ENCODE data around the gene PCNX1. TPM values are rescaled to one million over a fixed set of nuclear protein-coding genes. Genes with fewer than 3 reads are reported as not detected.

The PCNX1 gene
- total and polyA plus RNA-seq, 9 of the 15 experiments (the other 6 are each of a cell fraction or from before 2014, with no cell fraction given): 0.30 to 4.5 (median 2.3) TPM

DNA sequence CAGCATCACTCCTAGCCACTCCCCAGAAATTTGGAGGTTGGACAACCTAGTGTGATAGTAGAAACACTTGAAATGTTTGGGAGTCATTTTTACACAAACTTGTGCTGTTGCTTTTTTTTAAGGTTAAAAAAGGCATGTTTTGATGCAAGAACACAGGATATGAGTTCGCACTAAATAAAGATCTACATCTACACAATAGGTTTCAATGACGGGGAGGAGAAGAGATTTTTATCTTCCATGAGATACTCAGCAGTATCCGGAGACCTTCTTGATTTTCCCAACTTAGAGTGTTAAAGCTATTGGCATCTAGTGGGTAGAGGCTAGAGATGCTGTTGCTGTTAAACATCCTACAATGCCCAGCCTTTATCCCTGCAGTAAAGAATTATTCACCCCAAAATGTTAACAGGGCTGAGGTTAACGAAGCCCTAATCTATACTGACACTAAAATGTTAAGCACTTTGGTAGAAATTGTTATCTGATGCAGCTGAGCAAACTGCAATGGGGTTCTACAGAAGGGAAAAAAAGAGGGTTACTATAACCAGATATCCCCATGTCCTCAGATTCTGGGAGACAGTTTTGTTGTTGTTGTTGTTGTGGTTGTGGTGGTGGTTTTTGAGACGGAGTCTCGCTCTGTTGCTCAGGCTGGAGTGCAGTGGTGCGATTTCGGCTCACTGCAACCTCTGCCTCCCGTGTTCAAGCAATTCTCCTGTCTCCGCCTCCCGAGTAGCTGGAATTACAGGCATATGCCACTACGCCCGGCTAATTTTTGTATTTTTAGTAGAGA is 14.0 kb upstream of the PCNX1 start:
- Histone ChIP-seq H3K9me1 (ENCODE audit: control insufficient read depth, insufficient read depth, low read length) (no peaks in the 10 kb centered on the region), H3K27ac (ENCODE audit: extremely low read depth, low read depth, low read length) (no peak overlapping the region), H3K9me3 (replicated peaks; ENCODE audit: control insufficient read depth, insufficient read depth, low read depth, low read length) (no peaks in the 10 kb centered on the region), H4K20me1 (replicated peaks; ENCODE audit: control insufficient read depth, insufficient read depth, low read length) (no peaks in the 10 kb centered on the region; the same call in 1 of the 2 replicates), H3K36me3 (ENCODE audit: control insufficient read depth, insufficient read depth, low read length) (no peaks in the 10 kb centered on the region), H3K79me2 (ENCODE audit: control insufficient read depth, insufficient read depth, low read length) (no peaks in the 10 kb centered on the region), H3K4me1 (replicated peaks in 1 of 2; ENCODE audit: control insufficient read depth in 2 of 2, insufficient read depth in 2 of 2, low read length in 2 of 2) (no peaks in the 10 kb centered on the region), H3K4me2 (ENCODE audit: insufficient read depth, low read length) (no peak overlapping the region), H2AFZ (ENCODE audit: low read depth, low read length) (no peak overlapping the region), H3K27me3 (ENCODE audit: control insufficient read depth in 2 of 2, insufficient read depth in 2 of 2, low read length in 2 of 2) (peaks cover 0 to 2% of the 10 kb centered on the region in 2 experiments; a peak in 2 of 5 replicates), H3K4me3 (no peak overlapping the region), H3K9ac (ENCODE audit: insufficient read depth in 1 of 2, low read depth in 2 of 2, low read length in 2 of 2) (no peak overlapping the region)
- WGBS (ENCODE audit: insufficient coverage, low coverage, missing lambda C conversion rate): 0% methylated on average over 7 of the region's 13 CpGs
- FAIRE-seq (no peak), ATAC-seq (no peak), DNase-seq (ENCODE audit: extremely low read depth in 1 of 4, low spot score in 3 of 4) (no peak)
- no peak for TF ChIP-seq MTA2 (IDR thresholded peaks at IDR 0.05; ENCODE audit: low read depth)
- no peak for TF ChIP-seq ESRRB (CRISPR knock-in tag; IDR thresholded peaks at IDR 0.05; ENCODE audit: borderline replicate concordance)
- no peak for TF ChIP-seq CHD1 (IDR thresholded peaks at IDR 0.05; ENCODE audit: low read length)
- TF ChIP-seq FOXK1 (CRISPR knock-in tag; IDR thresholded peaks at IDR 0.05; ENCODE audit: borderline replicate concordance): no peak
- TF ChIP-seq SMAD3 (CRISPR knock-in tag; conservative IDR thresholded peaks at IDR 0.05): no peak
- no peak for TF ChIP-seq C11orf30 (IDR thresholded peaks at IDR 0.05; ENCODE audit: low read depth)
- TF ChIP-seq TCF7L2 (IDR thresholded peaks at IDR 0.05; ENCODE audit: low read depth, low read length): no peak
- TF ChIP-seq NEUROD1 (IDR thresholded peaks at IDR 0.05; ENCODE audit: borderline replicate concordance, low read depth, low read length, partially characterized antibody): no peak
- TF ChIP-seq CHD2 (IDR thresholded peaks at IDR 0.05; ENCODE audit: low read depth, low read length): no peak
- TF ChIP-seq, protein P1, sequence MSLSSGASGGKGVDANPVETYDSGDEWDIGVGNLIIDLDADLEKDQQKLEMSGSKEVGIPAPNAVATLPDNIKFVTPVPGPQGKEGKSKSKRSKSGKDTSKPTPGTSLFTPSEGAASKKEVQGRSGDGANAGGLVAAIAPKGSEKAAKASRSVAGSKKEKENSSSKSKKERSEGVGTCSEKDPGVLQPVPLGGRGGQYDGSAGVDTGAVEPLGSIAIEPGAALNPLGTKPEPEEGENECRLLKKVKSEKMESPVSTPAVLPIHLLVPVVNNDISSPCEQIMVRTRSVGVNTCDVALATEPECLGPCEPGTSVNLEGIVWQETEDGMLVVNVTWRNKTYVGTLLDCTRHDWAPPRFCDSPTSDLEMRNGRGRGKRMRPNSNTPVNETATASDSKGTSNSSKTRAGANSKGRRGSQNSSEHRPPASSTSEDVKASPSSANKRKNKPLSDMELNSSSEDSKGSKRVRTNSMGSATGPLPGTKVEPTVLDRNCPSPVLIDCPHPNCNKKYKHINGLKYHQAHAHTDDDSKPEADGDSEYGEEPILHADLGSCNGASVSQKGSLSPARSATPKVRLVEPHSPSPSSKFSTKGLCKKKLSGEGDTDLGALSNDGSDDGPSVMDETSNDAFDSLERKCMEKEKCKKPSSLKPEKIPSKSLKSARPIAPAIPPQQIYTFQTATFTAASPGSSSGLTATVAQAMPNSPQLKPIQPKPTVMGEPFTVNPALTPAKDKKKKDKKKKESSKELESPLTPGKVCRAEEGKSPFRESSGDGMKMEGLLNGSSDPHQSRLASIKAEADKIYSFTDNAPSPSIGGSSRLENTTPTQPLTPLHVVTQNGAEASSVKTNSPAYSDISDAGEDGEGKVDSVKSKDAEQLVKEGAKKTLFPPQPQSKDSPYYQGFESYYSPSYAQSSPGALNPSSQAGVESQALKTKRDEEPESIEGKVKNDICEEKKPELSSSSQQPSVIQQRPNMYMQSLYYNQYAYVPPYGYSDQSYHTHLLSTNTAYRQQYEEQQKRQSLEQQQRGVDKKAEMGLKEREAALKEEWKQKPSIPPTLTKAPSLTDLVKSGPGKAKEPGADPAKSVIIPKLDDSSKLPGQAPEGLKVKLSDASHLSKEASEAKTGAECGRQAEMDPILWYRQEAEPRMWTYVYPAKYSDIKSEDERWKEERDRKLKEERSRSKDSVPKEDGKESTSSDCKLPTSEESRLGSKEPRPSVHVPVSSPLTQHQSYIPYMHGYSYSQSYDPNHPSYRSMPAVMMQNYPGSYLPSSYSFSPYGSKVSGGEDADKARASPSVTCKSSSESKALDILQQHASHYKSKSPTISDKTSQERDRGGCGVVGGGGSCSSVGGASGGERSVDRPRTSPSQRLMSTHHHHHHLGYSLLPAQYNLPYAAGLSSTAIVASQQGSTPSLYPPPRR (CRISPR knock-in tag; IDR thresholded peaks at IDR 0.05; ENCODE audit: borderline replicate concordance): no peak
- no TSS peak for BruUV-seq (replicated peaks)
- intact Hi-C loops (cut with micrococcal nuclease): no loop called here
- in situ Hi-C loops (cut with MboI): no loop called here
- POLR2A ChIA-PET: no interaction called here
- CTCF ChIA-PET (ENCODE audit: low intra/inter-chr PET ratio): no interaction called here
